ENCODE measurements around the gene RFX1. TPM values are rescaled to one million over a fixed set of nuclear protein-coding genes. Genes with fewer than 3 reads are reported as not detected.

Gene RFX1
- total and polyA plus RNA-seq, 9 of the 15 experiments (the other 6 are each of a cell fraction or from before 2014, with no cell fraction given): 0.14 to 19.3 (median 1.2) TPM

- TF ChIP-seq, protein P1, sequence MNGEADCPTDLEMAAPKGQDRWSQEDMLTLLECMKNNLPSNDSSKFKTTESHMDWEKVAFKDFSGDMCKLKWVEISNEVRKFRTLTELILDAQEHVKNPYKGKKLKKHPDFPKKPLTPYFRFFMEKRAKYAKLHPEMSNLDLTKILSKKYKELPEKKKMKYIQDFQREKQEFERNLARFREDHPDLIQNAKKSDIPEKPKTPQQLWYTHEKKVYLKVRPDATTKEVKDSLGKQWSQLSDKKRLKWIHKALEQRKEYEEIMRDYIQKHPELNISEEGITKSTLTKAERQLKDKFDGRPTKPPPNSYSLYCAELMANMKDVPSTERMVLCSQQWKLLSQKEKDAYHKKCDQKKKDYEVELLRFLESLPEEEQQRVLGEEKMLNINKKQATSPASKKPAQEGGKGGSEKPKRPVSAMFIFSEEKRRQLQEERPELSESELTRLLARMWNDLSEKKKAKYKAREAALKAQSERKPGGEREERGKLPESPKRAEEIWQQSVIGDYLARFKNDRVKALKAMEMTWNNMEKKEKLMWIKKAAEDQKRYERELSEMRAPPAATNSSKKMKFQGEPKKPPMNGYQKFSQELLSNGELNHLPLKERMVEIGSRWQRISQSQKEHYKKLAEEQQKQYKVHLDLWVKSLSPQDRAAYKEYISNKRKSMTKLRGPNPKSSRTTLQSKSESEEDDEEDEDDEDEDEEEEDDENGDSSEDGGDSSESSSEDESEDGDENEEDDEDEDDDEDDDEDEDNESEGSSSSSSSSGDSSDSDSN (IDR thresholded peaks at IDR 0.05; ENCODE audit: borderline replicate concordance in 1 of 2, low read depth in 2 of 2, low read length in 2 of 2): no peak
- TF ChIP-seq, protein P2, sequence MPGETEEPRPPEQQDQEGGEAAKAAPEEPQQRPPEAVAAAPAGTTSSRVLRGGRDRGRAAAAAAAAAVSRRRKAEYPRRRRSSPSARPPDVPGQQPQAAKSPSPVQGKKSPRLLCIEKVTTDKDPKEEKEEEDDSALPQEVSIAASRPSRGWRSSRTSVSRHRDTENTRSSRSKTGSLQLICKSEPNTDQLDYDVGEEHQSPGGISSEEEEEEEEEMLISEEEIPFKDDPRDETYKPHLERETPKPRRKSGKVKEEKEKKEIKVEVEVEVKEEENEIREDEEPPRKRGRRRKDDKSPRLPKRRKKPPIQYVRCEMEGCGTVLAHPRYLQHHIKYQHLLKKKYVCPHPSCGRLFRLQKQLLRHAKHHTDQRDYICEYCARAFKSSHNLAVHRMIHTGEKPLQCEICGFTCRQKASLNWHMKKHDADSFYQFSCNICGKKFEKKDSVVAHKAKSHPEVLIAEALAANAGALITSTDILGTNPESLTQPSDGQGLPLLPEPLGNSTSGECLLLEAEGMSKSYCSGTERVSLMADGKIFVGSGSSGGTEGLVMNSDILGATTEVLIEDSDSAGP (CRISPR knock-in tag; IDR thresholded peaks at IDR 0.05): no peak
- TF ChIP-seq ZNF175 (CRISPR knock-in tag; IDR thresholded peaks at IDR 0.05; ENCODE audit: low read depth): no peak
- no peak for TF ChIP-seq ETV6 (IDR thresholded peaks at IDR 0.05; ENCODE audit: borderline replicate concordance in 1 of 2, low read depth in 2 of 2, low read length in 1 of 2)
- no peak for TF ChIP-seq ETV6 (CRISPR knock-in tag; IDR thresholded peaks at IDR 0.05; ENCODE audit: borderline replicate concordance)
- TF ChIP-seq AFF1 (IDR thresholded peaks at IDR 0.05; ENCODE audit: low read depth in 1 of 2, partially characterized antibody in 2 of 2): peak; percentile 28 to 42
- no peak for TF ChIP-seq SNRNP70 (optimal IDR thresholded peaks at IDR 0.05; ENCODE audit: low read depth, low read length)
- no peak for TF ChIP-seq ZNF146 (CRISPR knock-in tag; IDR thresholded peaks at IDR 0.05; ENCODE audit: unreplicated experiment)
- 0 out of 2 replicates have a peak, but pooled peaks have one; percentile 42 for TF ChIP-seq SNIP1 (IDR thresholded peaks at IDR 0.05; ENCODE audit: low read depth)
- TF ChIP-seq EWSR1 (IDR thresholded peaks at IDR 0.05; ENCODE audit: borderline replicate concordance, low read depth, partially characterized antibody): no peak
- peak; percentile 46 for TF ChIP-seq HNRNPK (IDR thresholded peaks at IDR 0.05; ENCODE audit: low read depth, low read length, poor library complexity, severe bottlenecking)
- peak; percentile 94 for TF ChIP-seq POLR2G (IDR thresholded peaks at IDR 0.05; ENCODE audit: low read depth, low read length)
- TF ChIP-seq MTA3 (IDR thresholded peaks at IDR 0.05; ENCODE audit: borderline replicate concordance): peak; percentile 90
- TF ChIP-seq ILK (tag; IDR thresholded peaks at IDR 0.05; ENCODE audit: borderline replicate concordance, low read depth): no peak
- no peak for TF ChIP-seq CGGBP1 (CRISPR knock-in tag; IDR thresholded peaks at IDR 0.05)
- no peak for TF ChIP-seq IFI16 (CRISPR knock-in tag; IDR thresholded peaks at IDR 0.05)
- TF ChIP-seq NR3C1 (CRISPR knock-in tag; IDR thresholded peaks at IDR 0.05): no peak
- peak; percentile 45; the same call in 1 of the 2 replicates for TF ChIP-seq ARID1B (IDR thresholded peaks at IDR 0.05)
Observed at GRCh38 chr19:14005349-14006084, 603 bp downstream of the RFX1 start (continued).
